Neural cell (in vitro differentiated cells): ENCODE data around the gene UNKL. TPM values are rescaled to one million over a fixed set of nuclear protein-coding genes. Genes with fewer than 3 reads are reported as not detected.

Source experiments
- H2AFZ ChIP-seq: fragments of 200-600, 300-800 bp; sonication (generic), shearing (Covaris generic); 2 replicates; pipeline ENCODE4 v1.6.0; 2014; ENCODE audit warnings: low read depth, mild to moderate bottlenecking, antibody characterized with exemption, low read length, moderate library complexity
- H3F3A ChIP-seq: fragments of 200-600 bp; shearing (Covaris generic); 2 replicates; pipeline ENCODE4 v1.6.1; 2016; ENCODE audit warnings: mild to moderate bottlenecking, moderate library complexity, mixed read lengths, antibody characterized with exemption, low read length; ENCODE audit not compliant: insufficient read depth, poor library complexity, severe bottlenecking
- H3K27ac ChIP-seq: fragments of 200-600, 300-800 bp; sonication (generic), shearing (Covaris generic); 2 replicates; pipeline ENCODE4 v1.5.1; 2014; ENCODE audit warnings: mild to moderate bottlenecking, low read length, moderate library complexity
- H3K27me3 ChIP-seq: fragments of 300-800, 200-600 bp; sonication (generic), shearing (Covaris generic); 2 replicates; pipeline ENCODE4 v1.6.0; 2014; ENCODE audit warnings: mild to moderate bottlenecking, low read depth, low read length, moderate library complexity; ENCODE audit not compliant: insufficient read depth
- H3K36me3 ChIP-seq: fragments of 300-800, 200-600 bp; sonication (generic), shearing (Covaris generic); 2 replicates; pipeline ENCODE4 v1.5.1; 2014; ENCODE audit warnings: mild to moderate bottlenecking, antibody characterized with exemption, low read length, moderate library complexity; ENCODE audit not compliant: insufficient read depth
- H3K4me2 ChIP-seq: fragments of 300-800, 200-600 bp; sonication (generic), shearing (Covaris generic); 2 replicates; pipeline ENCODE4 v1.6.0; 2014; ENCODE audit warnings: mild to moderate bottlenecking, low read length
- H3K4me3 ChIP-seq: fragments of 300-800, 200-600 bp; sonication (generic), shearing (Covaris generic); 2 replicates; pipeline ENCODE4 v1.5.1; 2014; ENCODE audit warnings: mild to moderate bottlenecking, low read length, moderate library complexity
- H3K79me2 ChIP-seq: fragments of 200-600 bp; shearing (Covaris generic); replicated peaks from 2 replicates; pipeline ENCODE4 v1.6.0; 2014; ENCODE audit warnings: mild to moderate bottlenecking, low read length, moderate library complexity; ENCODE audit not compliant: insufficient read depth
- H3K9ac ChIP-seq: fragments of 300-800, 200-600 bp; sonication (generic), shearing (Covaris generic); 2 replicates; pipeline ENCODE4 v1.6.1; 2016; ENCODE audit warnings: mild to moderate bottlenecking, low read length, mixed read lengths
- H3K9me2 ChIP-seq: fragments of 200-600 bp; shearing (Covaris generic); 2 replicates; pipeline ENCODE4 v1.6.1; 2016; ENCODE audit warnings: mild to moderate bottlenecking, low read length, mixed read lengths; ENCODE audit not compliant: insufficient read depth
- H3K9me3 ChIP-seq: fragments of 200-600, 300-800 bp; sonication (generic), shearing (Covaris generic); 2 replicates; pipeline ENCODE4 v1.6.1; 2016; ENCODE audit warnings: mild to moderate bottlenecking, mixed run types, low read length, moderate library complexity, mixed read lengths
- H4K20me1 ChIP-seq: fragments of 200-600 bp; shearing (Covaris generic); 2 replicates; pipeline ENCODE4 v1.6.1; 2016; ENCODE audit warnings: mild to moderate bottlenecking, mixed run types; ENCODE audit not compliant: insufficient read depth
- EP300 ChIP-seq: fragments of 450-650 bp; conservative IDR thresholded peaks from 2 replicates; pipeline ENCODE4 v1.6.1; 2014; ENCODE audit warnings: antibody characterized with exemption, mild to moderate bottlenecking, moderate library complexity; ENCODE audit not compliant: poor library complexity, severe bottlenecking
- EZH2 ChIP-seq: fragments of 200-600, 300-800 bp; shearing (Covaris generic), sonication (generic); IDR thresholded peaks from 2 replicates; pipeline ENCODE4 v1.6.1; 2014; ENCODE audit warnings: antibody characterized with exemption, low read length, borderline replicate concordance, mild to moderate bottlenecking; ENCODE audit not compliant: insufficient read depth, poor library complexity, severe bottlenecking
- MXI1 ChIP-seq: fragments of 450-650 bp; conservative IDR thresholded peaks from 2 replicates; pipeline ENCODE4 v1.6.1; 2014; ENCODE audit warnings: antibody characterized with exemption, mild to moderate bottlenecking; ENCODE audit not compliant: poor library complexity, severe bottlenecking
- POLR2AphosphoS5 ChIP-seq: IDR thresholded peaks from 2 replicates; pipeline ENCODE4 v1.6.1; 2012
- RAD21 ChIP-seq: fragments of 450-650 bp; conservative IDR thresholded peaks from 2 replicates; pipeline ENCODE4 v1.6.1; 2014; ENCODE audit warnings: antibody characterized with exemption, mild to moderate bottlenecking, moderate library complexity
- SMC3 ChIP-seq: fragments of 450-650 bp; conservative IDR thresholded peaks from 2 replicates; pipeline ENCODE4 v1.6.1; 2014; ENCODE audit warnings: antibody characterized with exemption, mild to moderate bottlenecking, moderate library complexity; ENCODE audit not compliant: poor library complexity
- TAF1 ChIP-seq: IDR thresholded peaks from 2 replicates; pipeline ENCODE4 v1.6.1; 2012; ENCODE audit warnings: low read depth
- polyA plus RNA-seq: library from polyadenylated mRNA; depleted of rRNA; stranded (reverse); fragments of >200 nt; gene quantifications from 2 replicates; pipeline ENCODE4 v1.2.3, GENCODE V29; 2014
- TF ChIP-seq, protein P1 (sequence below): fragments of 450-650 bp; IDR thresholded peaks from 2 replicates; pipeline ENCODE4 v1.5.1; 2014; ENCODE audit warnings: antibody characterized with exemption, mild to moderate bottlenecking, moderate library complexity; ENCODE audit not compliant: poor library complexity, severe bottlenecking
- TF ChIP-seq, protein P2 (sequence below): IDR thresholded peaks from 2 replicates; pipeline ENCODE4 v1.6.1; 2012; ENCODE audit warnings: borderline replicate concordance

UNKL gene
- polyA plus RNA-seq, 1 donor from 2014 or later, result 11.9 TPM

DNA sequence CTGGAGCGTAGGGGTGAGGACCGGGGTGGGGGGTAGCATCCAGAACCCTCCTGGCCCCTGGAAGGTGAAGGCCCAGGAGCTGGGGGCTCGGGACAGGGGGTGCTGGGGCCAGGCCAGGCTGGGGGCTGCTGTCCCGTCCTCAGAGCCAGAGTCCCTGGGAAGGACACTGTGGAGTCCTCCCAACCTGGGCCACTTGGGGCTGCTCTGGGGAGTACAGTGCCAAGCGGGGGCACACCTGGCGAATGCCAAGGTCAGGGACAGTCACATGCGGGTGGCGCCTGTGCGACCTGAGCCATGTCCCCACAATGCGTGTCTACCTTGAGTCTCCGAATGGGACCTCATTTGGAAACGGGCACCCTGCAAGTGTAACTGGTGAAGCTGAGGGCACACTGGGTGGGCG is 15.1 kb upstream of the UNKL start:
- H3K4me2 ChIP-seq, result no peak overlapping the region
- H3K27ac ChIP-seq, result no peak overlapping the region
- H3K9me3 ChIP-seq, result no peaks in the 10 kb centered on the region
- TF ChIP-seq EP300 (no peak), POLR2AphosphoS5 (no peak), SMC3 (no peak), TAF1 (no peak), RAD21 (no peak), EZH2 (no peak), MXI1 (no peak)
- TF ChIP-seq, protein P1, sequence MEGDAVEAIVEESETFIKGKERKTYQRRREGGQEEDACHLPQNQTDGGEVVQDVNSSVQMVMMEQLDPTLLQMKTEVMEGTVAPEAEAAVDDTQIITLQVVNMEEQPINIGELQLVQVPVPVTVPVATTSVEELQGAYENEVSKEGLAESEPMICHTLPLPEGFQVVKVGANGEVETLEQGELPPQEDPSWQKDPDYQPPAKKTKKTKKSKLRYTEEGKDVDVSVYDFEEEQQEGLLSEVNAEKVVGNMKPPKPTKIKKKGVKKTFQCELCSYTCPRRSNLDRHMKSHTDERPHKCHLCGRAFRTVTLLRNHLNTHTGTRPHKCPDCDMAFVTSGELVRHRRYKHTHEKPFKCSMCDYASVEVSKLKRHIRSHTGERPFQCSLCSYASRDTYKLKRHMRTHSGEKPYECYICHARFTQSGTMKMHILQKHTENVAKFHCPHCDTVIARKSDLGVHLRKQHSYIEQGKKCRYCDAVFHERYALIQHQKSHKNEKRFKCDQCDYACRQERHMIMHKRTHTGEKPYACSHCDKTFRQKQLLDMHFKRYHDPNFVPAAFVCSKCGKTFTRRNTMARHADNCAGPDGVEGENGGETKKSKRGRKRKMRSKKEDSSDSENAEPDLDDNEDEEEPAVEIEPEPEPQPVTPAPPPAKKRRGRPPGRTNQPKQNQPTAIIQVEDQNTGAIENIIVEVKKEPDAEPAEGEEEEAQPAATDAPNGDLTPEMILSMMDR, result no peak
- TF ChIP-seq, protein P2, sequence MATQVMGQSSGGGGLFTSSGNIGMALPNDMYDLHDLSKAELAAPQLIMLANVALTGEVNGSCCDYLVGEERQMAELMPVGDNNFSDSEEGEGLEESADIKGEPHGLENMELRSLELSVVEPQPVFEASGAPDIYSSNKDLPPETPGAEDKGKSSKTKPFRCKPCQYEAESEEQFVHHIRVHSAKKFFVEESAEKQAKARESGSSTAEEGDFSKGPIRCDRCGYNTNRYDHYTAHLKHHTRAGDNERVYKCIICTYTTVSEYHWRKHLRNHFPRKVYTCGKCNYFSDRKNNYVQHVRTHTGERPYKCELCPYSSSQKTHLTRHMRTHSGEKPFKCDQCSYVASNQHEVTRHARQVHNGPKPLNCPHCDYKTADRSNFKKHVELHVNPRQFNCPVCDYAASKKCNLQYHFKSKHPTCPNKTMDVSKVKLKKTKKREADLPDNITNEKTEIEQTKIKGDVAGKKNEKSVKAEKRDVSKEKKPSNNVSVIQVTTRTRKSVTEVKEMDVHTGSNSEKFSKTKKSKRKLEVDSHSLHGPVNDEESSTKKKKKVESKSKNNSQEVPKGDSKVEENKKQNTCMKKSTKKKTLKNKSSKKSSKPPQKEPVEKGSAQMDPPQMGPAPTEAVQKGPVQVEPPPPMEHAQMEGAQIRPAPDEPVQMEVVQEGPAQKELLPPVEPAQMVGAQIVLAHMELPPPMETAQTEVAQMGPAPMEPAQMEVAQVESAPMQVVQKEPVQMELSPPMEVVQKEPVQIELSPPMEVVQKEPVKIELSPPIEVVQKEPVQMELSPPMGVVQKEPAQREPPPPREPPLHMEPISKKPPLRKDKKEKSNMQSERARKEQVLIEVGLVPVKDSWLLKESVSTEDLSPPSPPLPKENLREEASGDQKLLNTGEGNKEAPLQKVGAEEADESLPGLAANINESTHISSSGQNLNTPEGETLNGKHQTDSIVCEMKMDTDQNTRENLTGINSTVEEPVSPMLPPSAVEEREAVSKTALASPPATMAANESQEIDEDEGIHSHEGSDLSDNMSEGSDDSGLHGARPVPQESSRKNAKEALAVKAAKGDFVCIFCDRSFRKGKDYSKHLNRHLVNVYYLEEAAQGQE, result no peak
- H2AFZ ChIP-seq, result no peak overlapping the region
- H3K27me3 ChIP-seq, result no peaks in the 10 kb centered on the region
- no peaks in the 10 kb centered on the region for H3K36me3 ChIP-seq
- H3K9me2 ChIP-seq, result no peaks in the 10 kb centered on the region
- no peak overlapping the region for H3K9ac ChIP-seq
- no peaks in the 10 kb centered on the region for H4K20me1 ChIP-seq
- no peaks in the 10 kb centered on the region for H3K79me2 ChIP-seq
- H3K4me3 ChIP-seq, result no peak overlapping the region
- no peaks in the 10 kb centered on the region for H3F3A ChIP-seq

DNA sequence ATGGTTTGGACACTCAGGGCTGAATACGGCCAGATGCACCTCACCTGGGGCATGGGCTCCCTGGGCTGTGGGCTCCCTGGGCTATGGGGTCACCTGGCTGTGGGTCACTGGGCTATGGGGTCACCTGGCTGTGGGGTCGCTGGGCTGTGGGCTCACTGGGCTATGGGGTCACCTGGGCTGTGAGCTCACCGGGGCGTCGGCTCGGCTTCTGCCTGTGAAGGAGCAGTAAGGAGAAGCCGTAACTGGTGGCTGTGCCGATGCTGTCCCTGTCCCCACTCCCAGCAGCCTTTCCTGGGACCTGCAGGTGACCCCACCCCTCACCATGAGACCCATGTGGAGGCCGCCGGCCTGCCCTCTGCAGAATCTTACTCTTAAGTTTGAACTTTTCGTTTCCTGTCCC is 14.5 kb upstream of the UNKL start:
- Histone ChIP-seq H3K27me3 (no peaks in the 10 kb centered on the region), H3K36me3 (no peaks in the 10 kb centered on the region), H3K79me2 (no peaks in the 10 kb centered on the region), H2AFZ (no peak overlapping the region), H3K9ac (no peak overlapping the region), H3K4me2 (no peak overlapping the region), H3K9me2 (no peaks in the 10 kb centered on the region), H3K27ac (no peak overlapping the region), H3K4me3 (no peak overlapping the region), H4K20me1 (no peaks in the 10 kb centered on the region), H3F3A (no peaks in the 10 kb centered on the region), H3K9me3 (no peaks in the 10 kb centered on the region)
- TF ChIP-seq RAD21 (no peak), MXI1 (no peak), TAF1 (no peak), POLR2AphosphoS5 (no peak), EZH2 (no peak), EP300 (no peak)
- TF ChIP-seq, protein P1, result no peak
